Endothelial cell of umbilical vein (primary cell): ENCODE results near the gene C3. TPM values are rescaled to one million over a fixed set of nuclear protein-coding genes. Genes with fewer than 3 reads are reported as not detected.

Experiments
- BruUV-seq: library from RNA; stranded (reverse); fragments of 400-500 nt; replicated peaks from 2 replicates; lab custom pipeline; 2021; lab: Mats Ljungman, UMichigan
- CTCF ChIA-PET: fragments of 300-600, 350-600 bp; sonication (Branson Sonifier 250); formaldehyde crosslinking; loops from one replicate; lab custom pipeline; 2021; ENCODE audit warnings: antibody characterized with exemption, inconsistent platforms; lab: Charles Lee
- POLR2A ChIA-PET: fragments of 300-600, 350-600 bp; sonication (Branson Sonifier 250); formaldehyde crosslinking; loops from one replicate; lab custom pipeline; 2021; ENCODE audit warnings: antibody characterized with exemption, inconsistent platforms; lab: Charles Lee
- DNase-seq: peaks from one replicate; pipeline ENCODE4 v3.0.0-alpha.2; 2011; ENCODE audit warnings: low read depth, low spot score
- FAIRE-seq: peaks from 2 replicates; lab custom pipeline; 2011; peaks lifted over from hg19 to GRCh38; lab: Jason Lieb, UNC
- H2AFZ ChIP-seq: 2 replicates; pipeline ENCODE4 v1.6.0; 2012; ENCODE audit warnings: low read depth, low read length, control low read depth, inconsistent platforms
- H3K27ac ChIP-seq: 2 replicates; pipeline ENCODE4 v1.5.1; 2011; ENCODE audit warnings: low read depth, mild to moderate bottlenecking, control low read depth, low read length, moderate library complexity; ENCODE audit not compliant: insufficient read depth
- H3K27me3 ChIP-seq, 2 experiments: 2 replicates each; pipeline versions ENCODE4 v1.6.0 to v1.6.1; 2011; ENCODE audit warnings: low read length in 2 of 2, mixed read lengths in 1 of 2; ENCODE audit not compliant: control insufficient read depth in 2 of 2, insufficient read depth in 2 of 2
- H3K36me3 ChIP-seq, 2 experiments: 2 replicates in 1 of 2; 3 replicates in 1 of 2; pipeline ENCODE4 v1.5.1; 2011; ENCODE audit warnings: low read length in 2 of 2, mild to moderate bottlenecking in 1 of 2, moderate library complexity in 1 of 2; ENCODE audit not compliant: control insufficient read depth in 2 of 2, insufficient read depth in 2 of 2; ENCODE audit errors: extremely low read depth in 1 of 2
- H3K4me1 ChIP-seq: 3 replicates; pipeline ENCODE4 v1.5.1; 2011; ENCODE audit warnings: mild to moderate bottlenecking, low read length; ENCODE audit not compliant: control insufficient read depth, insufficient read depth; ENCODE audit errors: extremely low read depth
- H3K4me2 ChIP-seq: 2 replicates; pipeline ENCODE4 v1.6.1; 2011; ENCODE audit warnings: low read length, control low read depth, mixed read lengths; ENCODE audit not compliant: insufficient read depth
- H3K4me3 ChIP-seq, 3 experiments: fragments of 200-600 bp in 1 of 3; sonication (generic), shearing (Covaris generic) in 1 of 3; replicated peaks in 1 of 3; 2 replicates each; pipeline ENCODE4 v1.5.1; 2011 to 2016; ENCODE audit warnings: control low read depth in 3 of 3, low read length in 3 of 3, mild to moderate bottlenecking in 2 of 3, inconsistent platforms in 1 of 3, low read depth in 1 of 3, moderate library complexity in 1 of 3; ENCODE audit not compliant: insufficient read depth in 1 of 3
- H3K79me2 ChIP-seq: 2 replicates; pipeline ENCODE4 v1.6.0; 2012; ENCODE audit warnings: low read length, inconsistent platforms; ENCODE audit not compliant: control insufficient read depth, insufficient read depth
- H3K9ac ChIP-seq: replicated peaks from 2 replicates; pipeline ENCODE3; 2011; ENCODE audit warnings: low read length, control low read depth; ENCODE audit not compliant: insufficient read depth; ENCODE audit errors: extremely low read depth
- H3K9me1 ChIP-seq: replicated peaks from 3 replicates; pipeline ENCODE4 v1.6.0; 2011; ENCODE audit warnings: mild to moderate bottlenecking, low read length; ENCODE audit not compliant: control insufficient read depth, insufficient read depth; ENCODE audit errors: extremely low read depth
- H3K9me3 ChIP-seq: replicated peaks from 2 replicates; pipeline ENCODE4 v1.5.1; 2012; ENCODE audit warnings: low read length, inconsistent platforms; ENCODE audit not compliant: control insufficient read depth, insufficient read depth
- H4K20me1 ChIP-seq: replicated peaks from 2 replicates; pipeline ENCODE3; 2011; ENCODE audit warnings: mild to moderate bottlenecking, low read length; ENCODE audit not compliant: control insufficient read depth, insufficient read depth; ENCODE audit errors: extremely low read depth
- EZH2 ChIP-seq: IDR thresholded peaks from 2 replicates; pipeline ENCODE4 v1.6.1; 2012; ENCODE audit warnings: borderline replicate concordance, low read depth, mild to moderate bottlenecking, moderate library complexity, low read length, inconsistent platforms; ENCODE audit not compliant: severe bottlenecking
- FOS ChIP-seq: IDR thresholded peaks from 2 replicates; pipeline ENCODE4 v1.6.1; 2011; ENCODE audit warnings: mild to moderate bottlenecking, low read length, moderate library complexity, borderline replicate concordance; ENCODE audit not compliant: insufficient read depth
- GATA2 ChIP-seq: IDR thresholded peaks from 2 replicates; pipeline ENCODE4 v1.7.0; 2011; ENCODE audit warnings: low read depth, mild to moderate bottlenecking, moderate library complexity, mixed read lengths, low read length; ENCODE audit not compliant: insufficient read length, insufficient read depth
- JUN ChIP-seq: IDR thresholded peaks from 2 replicates; pipeline ENCODE4 v1.6.1; 2011; ENCODE audit warnings: borderline replicate concordance, low read depth; ENCODE audit not compliant: insufficient read length, insufficient read depth
- MYC ChIP-seq: IDR thresholded peaks from one replicate; pipeline ENCODE4 v1.6.1; 2011; ENCODE audit warnings: mild to moderate bottlenecking, low read depth, low read length
- POLR2A ChIP-seq: IDR thresholded peaks from 2 replicates; pipeline ENCODE4 v1.6.1; 2012; ENCODE audit warnings: low read depth, mild to moderate bottlenecking, control low read depth, low read length
- POLR2AphosphoS5 ChIP-seq: IDR thresholded peaks from 2 replicates; pipeline ENCODE4 v1.6.1; 2012; ENCODE audit warnings: low read depth, mild to moderate bottlenecking, control low read depth, low read length, moderate library complexity; ENCODE audit not compliant: insufficient read depth
- dilution Hi-C: fragments of 300-500 bp; cut with MboI; formaldehyde crosslinking; loops from one replicate; pipeline ENCODE4 v1.15.0; 2019; ENCODE audit warnings: low sequenced_read_pairs; ENCODE audit not compliant: extremely low pct_ligation_motif_present
- intact Hi-C: fragments of 100-400 bp; cut with micrococcal nuclease; formaldehyde crosslinking; loops from one replicate; pipeline ENCODE4 v1.10.0; 2022
- polyA plus RNA-seq, 4 experiments: library from polyadenylated mRNA; depleted of rRNA in 3 of 4; stranded (reverse) in 3 of 4; unstranded in 1 of 4; fragments of >200 nt; gene quantifications; 2 replicates each; pipeline versions ENCODE4 v1.2.1 to v1.2.3, GENCODE V29; 2011 to 2012; ENCODE audit warnings: missing spikeins in 1 of 4
- total RNA-seq: library from RNA; stranded (reverse); gene quantifications from 2 replicates; pipeline ENCODE4 v1.2.3, GENCODE V29; 2021
- TF ChIP-seq, protein P1 (sequence below): IDR thresholded peaks from 2 replicates; pipeline ENCODE4 v1.6.1; 2011; ENCODE audit not compliant: insufficient read depth, insufficient read length
- TF ChIP-seq, protein P2 (sequence below), 2 donors: IDR thresholded peaks; 1 replicate in 1 of 2; 2 replicates in 1 of 2; pipeline ENCODE4 v1.5.1; 2011; ENCODE audit warnings: low read length in 2 of 2, mild to moderate bottlenecking in 2 of 2, moderate library complexity in 2 of 2, control low read depth in 1 of 2, inconsistent platforms in 1 of 2, low read depth in 1 of 2; ENCODE audit not compliant: insufficient read depth in 1 of 2; ENCODE audit errors: extremely low read depth in 1 of 2

Gene C3
- total and polyA plus RNA-seq, 2 donors (not counting 3 experiments of a cell fraction or from before 2014, with no cell fraction given) = 0.23 TPM; not detected in 1

DNA sequence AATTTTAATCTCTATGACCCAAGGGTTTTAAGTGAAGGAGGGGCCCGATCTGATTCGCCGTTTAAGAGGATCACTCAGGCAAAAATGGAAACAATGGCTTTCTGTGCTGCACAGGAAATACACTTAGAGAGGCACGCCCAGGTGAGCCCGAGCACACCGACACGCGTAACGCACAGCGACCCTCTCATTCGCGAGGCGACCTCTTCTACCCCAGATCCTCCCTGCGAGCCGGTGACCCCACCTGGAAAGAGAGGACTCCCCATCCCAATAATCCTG lies 46.6 kb upstream of the C3 start:
- H3K9me1 ChIP-seq = no peaks in the 10 kb centered on the region
- H3K9me3 ChIP-seq = no peaks in the 10 kb centered on the region
- peak overlapping the region in 1 of 3 experiments; percentile 4 for H3K4me3 ChIP-seq
- FAIRE-seq (no peak), DNase-seq (no peak)
- ChIA-PET CTCF (no interaction called here), POLR2A (no interaction called here)
- no peaks in the 10 kb centered on the region for H3K36me3 ChIP-seq
- peaks cover 4% of the 10 kb centered on the region for H3K4me1 ChIP-seq
- no peak overlapping the region for H3K4me2 ChIP-seq
- peak overlapping the region; percentile 52 for H2AFZ ChIP-seq
- H4K20me1 ChIP-seq = no peaks in the 10 kb centered on the region
- H3K9ac ChIP-seq = no peak overlapping the region
- H3K79me2 ChIP-seq = no peaks in the 10 kb centered on the region
- dilution Hi-C loops = no loop called here
- TF ChIP-seq, protein P1, sequence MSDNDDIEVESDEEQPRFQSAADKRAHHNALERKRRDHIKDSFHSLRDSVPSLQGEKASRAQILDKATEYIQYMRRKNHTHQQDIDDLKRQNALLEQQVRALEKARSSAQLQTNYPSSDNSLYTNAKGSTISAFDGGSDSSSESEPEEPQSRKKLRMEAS = no peak
- no peak for TF ChIP-seq EZH2
- TF ChIP-seq FOS = no peak
- TF ChIP-seq, protein P2, sequence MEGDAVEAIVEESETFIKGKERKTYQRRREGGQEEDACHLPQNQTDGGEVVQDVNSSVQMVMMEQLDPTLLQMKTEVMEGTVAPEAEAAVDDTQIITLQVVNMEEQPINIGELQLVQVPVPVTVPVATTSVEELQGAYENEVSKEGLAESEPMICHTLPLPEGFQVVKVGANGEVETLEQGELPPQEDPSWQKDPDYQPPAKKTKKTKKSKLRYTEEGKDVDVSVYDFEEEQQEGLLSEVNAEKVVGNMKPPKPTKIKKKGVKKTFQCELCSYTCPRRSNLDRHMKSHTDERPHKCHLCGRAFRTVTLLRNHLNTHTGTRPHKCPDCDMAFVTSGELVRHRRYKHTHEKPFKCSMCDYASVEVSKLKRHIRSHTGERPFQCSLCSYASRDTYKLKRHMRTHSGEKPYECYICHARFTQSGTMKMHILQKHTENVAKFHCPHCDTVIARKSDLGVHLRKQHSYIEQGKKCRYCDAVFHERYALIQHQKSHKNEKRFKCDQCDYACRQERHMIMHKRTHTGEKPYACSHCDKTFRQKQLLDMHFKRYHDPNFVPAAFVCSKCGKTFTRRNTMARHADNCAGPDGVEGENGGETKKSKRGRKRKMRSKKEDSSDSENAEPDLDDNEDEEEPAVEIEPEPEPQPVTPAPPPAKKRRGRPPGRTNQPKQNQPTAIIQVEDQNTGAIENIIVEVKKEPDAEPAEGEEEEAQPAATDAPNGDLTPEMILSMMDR (IDR thresholded peaks at IDR 0.05; ENCODE audit: extremely low read depth in 1 of 2, insufficient read depth in 1 of 2, low read depth in 1 of 2, low read length in 2 of 2) = no peak
- TF ChIP-seq POLR2A = no peak
- no peak for TF ChIP-seq JUN
- TF ChIP-seq GATA2 = no peak
- no peak for TF ChIP-seq MYC
- TF ChIP-seq POLR2AphosphoS5 = no peak
- intact Hi-C loops = loop anchor here (1.0 kb wide), 1 partner anchor 96 kb away; no protein-coding TSS in a partner anchor
- BruUV-seq = no TSS peak
- H3K27me3 ChIP-seq = peaks cover 5 to 9% of the 10 kb centered on the region in 2 experiments
- no peak overlapping the region for H3K27ac ChIP-seq
